HG03175 (cell line): ENCODE results near the gene PRSS57.
"Not testable (repeated sequence)": the region's sequence is repeated elsewhere in the genome, so short reads cannot be mapped to it uniquely, and the experiment has no call there.

Source experiments
- ATAC-seq: cut with Tn5 transposase; IDR thresholded peaks from one replicate; pipeline ENCODE4 v1.9.1; 2021; ENCODE audit warnings: mild to moderate bottlenecking, moderate library complexity; ENCODE audit not compliant: unreplicated experiment

PRSS57 gene

DNA sequence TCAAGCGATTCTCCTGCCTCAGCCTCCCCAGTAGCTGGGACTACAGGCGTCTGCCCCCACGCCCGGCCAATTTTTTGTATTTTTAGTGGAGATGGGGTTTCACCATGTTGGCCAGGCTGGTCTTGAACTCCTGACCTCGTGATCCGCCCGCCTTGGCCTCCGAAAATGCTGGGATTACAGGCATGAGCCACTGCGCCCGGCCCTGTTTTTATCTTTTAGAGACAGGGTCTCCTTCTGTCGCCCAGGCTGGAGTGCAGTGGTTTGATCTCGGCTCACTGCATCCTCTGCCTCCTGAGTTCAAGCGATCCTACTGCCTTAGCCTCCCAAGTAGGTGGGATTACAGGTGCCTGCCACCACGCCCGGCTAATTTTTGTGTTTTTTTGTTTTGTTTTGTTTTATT lies 3.3 kb upstream of the PRSS57 start:
- ATAC-seq = not testable (repeated sequence)

DNA sequence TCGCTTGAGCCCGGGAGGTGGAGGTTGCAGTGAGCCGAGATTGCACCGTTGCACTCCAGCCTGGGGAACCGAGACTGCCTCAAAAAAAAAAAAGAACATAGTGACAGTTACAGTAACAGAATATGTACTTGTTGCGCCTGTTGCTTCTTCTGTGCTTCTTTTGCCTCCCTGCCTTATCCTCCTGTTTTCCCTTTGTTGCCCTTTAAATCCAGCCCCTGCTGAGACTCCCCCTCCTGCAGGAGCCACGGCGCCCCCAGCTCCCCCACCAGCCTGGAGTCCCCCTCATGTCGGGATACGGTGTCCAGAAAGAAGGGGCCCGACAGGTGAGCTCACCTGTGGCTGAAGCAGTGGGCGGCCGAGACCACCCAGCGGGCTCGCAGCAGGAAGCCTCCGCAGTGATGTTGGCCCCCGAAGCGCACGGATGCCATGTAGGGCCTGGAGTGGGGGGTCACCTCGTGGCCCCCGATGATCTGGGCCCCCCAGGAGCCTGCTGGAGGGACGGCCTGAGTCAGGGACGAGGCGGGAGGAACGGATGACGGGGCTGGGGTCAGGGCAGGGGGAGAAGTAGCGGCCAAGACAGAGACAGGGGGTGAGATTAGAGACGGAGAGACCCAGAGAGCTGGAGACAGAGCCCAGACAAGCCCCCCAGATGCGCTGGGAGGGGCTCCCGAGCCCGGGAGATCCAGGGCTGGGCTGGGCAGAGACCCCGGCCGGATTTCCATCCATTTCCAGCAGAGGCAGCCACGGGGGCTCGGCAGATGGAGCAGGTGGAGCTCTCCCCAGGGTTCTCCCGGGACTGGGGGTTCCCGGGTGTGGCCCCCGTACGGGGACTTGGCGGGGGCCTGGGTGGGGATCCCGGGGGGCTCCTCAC lies 536 bp downstream of the PRSS57 start:
- no peak for ATAC-seq

DNA sequence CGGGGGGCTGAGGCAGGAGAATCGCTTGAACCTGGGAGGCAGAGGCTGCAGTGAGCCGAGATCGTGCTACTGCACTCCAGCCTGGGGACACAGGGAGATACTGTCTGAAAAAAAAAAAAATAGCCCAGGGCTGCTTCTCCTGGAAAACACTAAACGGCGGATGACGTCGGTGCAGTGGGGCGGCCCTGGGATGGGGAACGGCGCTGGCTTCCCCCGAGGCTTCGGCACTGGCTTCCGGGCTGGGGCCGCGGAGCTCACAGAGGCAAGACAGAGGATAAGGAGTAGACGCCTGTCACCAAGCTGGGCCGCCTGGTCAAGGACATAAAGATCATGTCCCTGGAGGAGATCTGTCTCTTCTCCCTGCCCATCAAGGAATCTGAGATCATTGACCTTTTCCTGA lies 5.0 kb downstream of the PRSS57 start:
- no peak for ATAC-seq

DNA sequence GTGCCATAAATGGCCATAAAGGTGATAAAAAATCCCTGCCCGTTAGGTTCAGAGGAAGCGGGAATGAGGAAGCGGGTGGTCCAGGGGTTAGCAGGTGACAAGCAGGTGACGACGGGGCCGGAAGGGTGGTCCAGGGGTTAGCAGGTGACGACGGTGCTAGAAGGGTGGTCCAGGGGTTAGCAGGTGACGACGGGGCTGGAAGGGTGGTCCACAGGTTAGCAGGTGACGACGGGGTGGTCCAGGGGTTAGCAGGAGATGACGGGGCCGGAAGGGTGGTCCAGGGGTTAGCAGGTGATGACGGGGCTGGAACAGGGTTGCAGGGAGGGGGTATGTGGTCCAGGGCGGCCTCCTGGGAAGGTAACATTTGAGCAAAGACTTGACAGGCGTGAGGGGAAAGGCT lies 6.3 kb downstream of the PRSS57 start:
- ATAC-seq = no peak

DNA sequence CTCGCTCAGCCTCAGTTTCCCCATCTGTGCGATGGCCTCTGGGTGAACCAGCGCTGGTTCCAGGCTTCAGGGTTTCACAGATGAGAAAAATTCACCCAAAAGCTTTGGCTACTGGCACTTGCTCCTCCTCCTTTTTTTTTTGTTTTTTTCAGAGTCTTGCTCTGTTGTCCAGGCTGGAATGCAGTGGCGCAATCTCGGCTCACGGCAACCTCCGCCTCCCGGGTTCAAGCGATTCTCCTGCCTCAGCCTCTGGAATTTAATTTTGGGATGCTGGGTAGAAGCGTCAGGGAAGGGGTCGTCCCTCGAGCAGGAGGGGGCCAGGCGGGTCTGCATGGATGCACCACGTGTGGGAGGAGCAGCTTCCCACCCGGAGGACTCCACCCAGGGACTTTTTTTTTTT lies 7.0 kb downstream of the PRSS57 start:
- no peak for ATAC-seq

DNA sequence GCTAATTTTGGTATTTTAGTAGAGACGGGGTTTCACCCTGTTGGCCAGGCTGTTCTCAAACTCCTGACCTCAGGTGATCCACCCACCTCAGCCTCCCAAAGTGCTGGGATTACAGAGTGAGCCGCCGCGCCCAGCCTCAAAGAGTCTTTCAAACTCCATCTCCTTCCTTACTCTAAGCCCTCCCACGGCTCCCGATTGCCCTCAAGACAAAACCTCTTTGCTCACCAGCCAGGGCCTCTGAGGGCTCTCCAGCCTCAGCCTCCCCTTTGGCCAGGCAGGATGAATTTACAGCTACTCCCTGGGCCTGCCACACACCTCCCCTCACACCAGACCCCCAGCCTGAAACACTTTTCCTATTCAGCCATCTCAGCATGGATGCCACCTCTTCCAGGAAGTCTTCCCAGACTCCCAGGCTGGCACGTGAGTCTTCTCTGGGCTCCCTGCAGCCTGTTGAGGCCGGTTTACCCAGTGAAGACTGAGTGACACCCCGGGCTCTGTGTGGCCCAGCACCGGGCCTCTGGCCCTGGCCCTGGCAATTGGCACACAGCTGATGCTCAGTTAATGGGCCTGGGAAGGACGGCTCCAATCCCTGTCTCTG lies 7.6 kb downstream of the PRSS57 start:
- ATAC-seq = no peak

DNA sequence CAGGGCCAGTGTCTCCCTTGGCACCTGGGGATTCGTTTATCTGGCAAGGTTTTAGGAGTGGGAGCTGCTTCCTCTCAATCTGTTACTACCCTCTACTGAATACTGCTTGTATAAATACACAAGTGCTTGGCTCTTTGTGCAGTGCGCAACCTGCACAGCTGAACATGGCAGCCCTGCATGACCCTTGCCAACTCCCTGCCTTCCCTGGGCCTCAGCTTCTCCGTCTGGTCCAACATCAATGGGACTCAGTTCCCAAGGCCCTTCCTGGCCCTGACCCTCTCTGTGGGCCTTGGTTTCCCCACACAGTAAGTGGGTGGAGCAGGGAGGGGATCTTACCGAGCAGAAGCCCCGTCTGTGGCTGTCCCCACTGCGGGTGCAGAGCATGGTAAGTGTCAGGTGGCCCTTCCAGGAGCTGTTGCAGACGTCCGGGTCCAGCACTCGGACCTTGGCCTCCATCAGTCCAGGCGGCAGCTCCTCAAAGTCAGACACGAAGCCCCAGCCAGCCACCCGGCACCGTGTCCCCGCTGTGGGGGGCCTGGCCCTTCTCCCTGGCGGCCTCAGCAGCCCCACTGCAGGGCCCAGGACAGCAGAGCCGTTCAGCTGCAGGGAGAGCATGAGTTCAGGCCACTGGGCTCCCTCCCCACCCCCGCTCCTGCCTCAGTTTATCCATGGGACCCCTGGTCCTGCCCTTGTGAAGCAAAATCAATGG lies 8.5 kb downstream of the PRSS57 start:
- ATAC-seq = no peak

DNA sequence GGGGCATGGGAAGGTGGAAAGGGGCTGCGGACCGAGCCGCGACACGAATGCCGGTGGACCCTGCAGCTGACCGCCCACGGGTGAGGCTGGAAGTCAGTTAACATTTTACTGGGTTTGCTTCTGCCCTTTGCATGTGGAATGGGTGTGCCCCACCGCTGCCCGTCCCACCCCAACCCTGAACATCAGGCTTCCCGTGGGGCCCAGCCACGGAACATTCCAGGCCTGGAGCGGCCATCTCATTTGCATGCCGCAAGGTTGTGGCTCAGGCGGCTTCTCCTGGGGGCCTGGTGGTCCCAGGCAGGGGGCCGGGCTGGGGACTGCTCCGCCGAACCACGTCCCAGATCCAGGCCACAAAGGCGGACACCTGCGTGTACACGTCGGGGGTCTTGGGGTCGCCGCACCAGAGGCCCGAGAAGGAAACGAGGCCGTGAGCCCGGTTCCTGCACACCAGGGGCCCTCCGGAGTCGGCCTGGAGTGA lies 9.8 kb downstream of the PRSS57 start:
- no peak for ATAC-seq

DNA sequence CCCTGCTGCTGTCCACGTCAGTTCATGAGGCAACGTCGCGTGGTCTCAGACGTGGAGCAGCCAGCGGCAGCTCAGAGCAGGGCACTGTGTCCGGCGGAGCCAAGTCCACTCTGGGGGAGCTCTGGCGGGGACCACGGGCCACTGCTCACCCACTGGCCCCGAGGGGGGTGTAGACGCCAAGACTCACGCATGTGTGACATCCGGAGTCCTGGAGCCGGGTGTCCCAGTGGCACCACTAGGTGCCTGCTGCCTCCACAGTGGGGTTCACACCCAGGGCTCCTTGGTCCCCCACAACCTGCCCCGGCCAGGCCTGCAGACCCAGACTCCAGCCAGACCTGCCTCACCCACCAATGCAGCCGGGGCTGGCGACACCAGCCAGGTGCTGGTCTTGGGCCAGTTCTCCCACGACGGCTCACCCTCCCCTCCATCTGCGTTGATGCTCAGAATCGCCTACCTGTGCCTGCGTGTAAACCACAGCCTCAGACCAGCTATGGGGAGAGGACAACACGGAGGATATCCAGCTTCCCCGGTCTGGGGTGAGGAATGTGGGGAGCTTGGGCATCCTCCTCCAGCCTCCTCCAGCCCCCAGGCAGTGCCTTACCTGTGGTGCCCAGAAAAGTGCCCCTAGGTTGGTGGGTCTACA lies 12.5 kb downstream of the PRSS57 start:
- ATAC-seq = no peak

DNA sequence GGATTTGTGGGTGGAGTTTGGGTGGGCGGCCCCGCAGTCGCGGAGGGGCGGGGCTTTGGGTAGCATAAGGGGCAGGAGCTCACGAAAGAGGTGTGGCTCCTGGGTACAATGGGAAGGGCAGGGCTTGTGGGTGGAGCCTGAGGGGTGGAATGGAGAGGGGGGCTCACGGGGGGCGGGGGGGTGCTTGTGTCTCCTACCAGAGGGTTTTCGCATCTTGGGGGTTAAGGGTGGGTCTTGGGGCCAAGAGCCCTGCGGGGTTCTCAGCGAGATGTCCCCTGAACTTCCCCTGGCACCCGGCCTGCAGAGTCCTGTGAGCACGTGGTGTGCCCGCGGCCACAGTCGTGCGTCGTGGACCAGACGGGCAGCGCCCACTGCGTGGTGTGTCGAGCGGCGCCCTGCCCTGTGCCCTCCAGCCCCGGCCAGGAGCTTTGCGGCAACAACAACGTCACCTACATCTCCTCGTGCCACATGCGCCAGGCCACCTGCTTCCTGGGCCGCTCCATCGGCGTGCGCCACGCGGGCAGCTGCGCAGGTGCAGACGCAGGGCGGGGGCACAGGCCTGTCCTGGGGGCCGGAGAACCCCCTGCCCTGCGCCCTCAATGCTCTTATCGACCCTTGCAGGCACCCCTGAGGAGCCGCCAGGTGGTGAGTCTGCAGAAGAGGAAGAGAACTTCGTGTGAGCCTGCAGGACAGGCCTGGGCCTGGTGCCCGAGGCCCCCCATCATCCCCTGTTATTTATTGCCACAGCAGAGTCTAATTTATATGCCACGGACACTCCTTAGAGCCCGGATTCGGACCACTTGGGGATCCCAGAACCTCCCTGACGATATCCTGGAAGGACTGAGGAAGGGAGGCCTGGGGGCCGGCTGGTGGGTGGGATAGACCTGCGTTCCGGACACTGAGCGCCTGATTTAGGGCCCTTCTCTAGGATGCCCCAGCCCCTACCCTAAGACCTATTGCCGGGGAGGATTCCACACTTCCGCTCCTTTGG lies 13.9 kb downstream of the PRSS57 start:
- no peak for ATAC-seq

DNA sequence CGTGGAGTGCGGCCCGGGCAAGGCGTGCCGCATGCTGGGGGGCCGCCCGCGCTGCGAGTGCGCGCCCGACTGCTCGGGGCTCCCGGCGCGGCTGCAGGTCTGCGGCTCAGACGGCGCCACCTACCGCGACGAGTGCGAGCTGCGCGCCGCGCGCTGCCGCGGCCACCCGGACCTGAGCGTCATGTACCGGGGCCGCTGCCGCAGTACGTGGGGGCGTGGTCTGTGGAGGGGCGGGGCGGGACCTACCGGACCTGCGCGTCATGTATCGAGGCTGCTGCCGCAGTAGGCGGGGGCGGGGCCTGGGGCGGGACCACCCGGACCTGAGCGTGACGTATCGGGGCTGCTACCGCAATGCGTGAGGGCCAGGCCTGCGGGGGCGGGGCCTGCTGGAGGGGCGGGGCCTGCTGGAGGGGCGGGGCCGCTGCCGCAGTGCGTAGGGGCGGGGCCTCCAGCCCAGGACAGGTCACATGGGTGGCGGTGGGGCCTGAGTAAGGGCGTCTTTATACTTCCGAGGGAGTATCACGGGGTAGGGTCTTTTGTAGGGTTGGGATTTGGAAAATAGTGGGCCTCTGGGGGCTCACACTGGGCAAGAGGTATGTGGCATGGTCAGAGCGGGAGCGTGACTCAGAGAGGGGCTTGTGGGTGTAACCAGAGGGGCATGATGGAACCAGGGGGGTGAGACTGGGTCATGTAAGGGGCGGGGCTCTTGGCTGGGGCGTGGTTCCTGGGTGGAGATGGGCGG lies 14.8 kb downstream of the PRSS57 start:
- peak; percentile 69 for ATAC-seq

DNA sequence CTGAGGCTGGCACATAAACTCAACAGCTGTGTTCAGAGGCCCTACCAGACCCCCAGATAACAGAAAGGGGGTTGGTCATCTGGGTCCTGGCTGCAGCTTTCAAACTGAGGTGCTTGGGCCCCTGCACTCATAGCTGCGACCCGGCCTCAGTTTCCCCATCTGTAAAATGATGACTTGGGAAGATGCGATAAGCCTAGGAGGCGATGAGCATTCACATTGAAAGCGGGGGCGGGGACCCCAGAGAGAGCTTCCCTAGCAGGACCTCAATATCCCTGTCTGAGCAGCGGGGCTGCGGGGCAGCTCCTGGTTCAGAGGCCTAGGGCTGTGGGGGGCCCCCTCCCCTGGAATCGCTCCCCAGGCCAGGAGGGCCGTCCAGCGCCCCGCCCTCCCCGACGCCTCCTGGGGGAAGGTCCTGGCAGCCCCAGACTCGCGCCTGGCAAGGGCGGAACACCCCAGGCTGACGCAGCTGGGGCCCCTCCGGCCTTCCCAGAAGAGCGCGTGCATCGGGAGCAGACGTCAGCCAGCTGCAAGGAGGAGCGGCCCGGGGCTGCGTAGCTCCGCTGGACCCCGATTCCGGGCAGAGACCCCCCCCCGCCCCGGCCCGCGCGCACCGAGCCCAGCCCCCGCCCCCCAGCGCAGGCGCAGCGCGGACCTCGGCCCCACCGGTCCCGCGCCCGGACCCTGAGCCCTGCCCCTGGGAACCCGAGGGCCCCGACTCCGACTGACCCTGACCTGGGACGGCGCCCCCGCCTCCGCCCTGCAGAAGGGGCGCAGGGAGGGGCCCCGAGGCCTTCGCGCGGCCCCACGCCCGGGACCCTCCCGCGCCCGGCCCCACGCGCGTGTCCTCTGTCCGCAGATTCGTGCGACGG lies 15.6 kb downstream of the PRSS57 start:
- peak; percentile 7 for ATAC-seq

DNA sequence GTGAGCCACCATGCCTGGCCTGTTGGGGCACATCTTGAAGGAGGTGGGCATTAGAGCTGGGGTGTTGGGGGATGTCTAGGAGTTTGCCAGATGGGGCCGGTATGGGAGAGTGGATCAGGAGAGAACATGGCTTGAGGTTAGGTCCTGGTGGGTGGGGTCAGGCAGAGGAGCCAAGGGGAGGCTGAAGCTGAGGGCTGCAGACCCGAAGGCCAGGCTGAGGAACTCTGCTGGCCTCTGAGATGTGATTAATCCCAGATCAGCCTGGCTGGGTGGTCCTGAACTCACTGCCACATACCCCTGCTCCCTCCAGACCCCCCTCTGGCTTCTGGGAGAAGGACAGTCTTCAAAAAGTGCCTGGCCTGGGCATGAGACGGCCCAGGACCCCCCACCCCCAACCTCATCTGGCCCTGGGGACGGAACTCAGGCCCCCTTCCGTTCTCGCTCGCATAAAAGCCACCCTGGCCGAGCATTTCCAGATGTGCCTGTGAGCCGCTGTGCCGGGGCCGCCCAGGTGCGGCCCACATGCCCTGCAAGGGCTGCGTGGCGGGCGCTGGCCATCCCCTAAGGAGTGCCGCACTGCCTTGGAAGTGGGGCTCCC lies 16.4 kb downstream of the PRSS57 start:
- ATAC-seq = no peak

DNA sequence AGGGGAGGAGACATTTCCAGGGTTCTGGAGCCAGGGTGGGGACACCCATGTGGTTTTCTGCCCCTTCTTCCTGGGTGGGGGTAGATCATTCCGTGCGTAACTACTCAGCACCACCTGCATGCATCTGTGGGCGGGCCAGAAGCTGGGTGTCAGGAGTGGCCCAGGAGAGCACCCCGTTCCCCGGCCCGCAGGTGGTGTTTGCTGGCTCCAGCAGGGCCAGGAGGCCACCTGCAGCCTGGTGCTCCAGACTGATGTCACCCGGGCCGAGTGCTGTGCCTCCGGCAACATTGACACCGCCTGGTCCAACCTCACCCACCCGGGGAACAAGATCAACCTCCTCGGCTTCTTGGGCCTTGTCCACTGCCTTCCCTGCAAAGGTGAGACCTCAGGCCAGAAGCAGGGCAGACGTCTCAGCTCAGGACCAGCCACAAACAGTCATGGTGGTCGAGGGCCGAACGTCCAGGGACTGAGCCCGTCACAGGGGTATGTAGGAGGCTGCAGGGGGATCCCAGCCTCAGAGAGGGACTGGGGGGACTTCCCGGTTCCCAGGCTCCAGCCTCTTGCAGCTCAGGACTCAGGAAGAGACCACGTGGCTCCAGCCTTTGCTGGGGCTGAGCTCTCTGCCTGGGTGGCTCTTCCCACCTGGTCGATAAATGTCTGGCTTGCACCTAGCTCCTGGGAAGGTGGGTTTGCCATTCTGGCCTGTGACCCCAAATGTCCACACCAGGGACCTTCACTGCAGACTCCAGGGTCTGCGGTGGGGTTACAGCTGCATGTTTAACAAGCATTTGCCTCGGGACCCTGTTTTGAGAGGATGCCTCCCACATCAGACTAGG lies 17.4 kb downstream of the PRSS57 start:
- ATAC-seq = no peak

DNA sequence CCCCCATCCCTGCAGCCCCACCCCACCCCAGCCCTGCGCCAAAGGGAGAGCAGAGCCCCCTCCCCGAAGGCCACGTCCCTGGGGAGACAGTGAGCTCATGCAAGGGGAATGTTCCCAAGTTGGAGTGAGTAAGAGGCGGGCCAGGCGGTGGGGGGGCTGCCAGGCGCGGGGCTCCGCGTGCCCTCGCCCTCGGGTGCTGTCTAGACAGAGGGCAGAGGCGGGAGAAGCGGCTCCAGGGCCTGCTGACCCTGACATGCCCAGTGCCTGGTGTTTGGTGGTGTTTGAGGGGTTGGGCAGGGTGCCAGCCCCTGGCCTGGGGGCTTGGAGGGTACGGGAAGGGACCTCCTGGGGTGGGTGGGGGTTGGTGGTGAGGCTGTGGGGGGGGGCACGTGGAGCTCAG lies 18.1 kb downstream of the PRSS57 start:
- ATAC-seq = no peak

DNA sequence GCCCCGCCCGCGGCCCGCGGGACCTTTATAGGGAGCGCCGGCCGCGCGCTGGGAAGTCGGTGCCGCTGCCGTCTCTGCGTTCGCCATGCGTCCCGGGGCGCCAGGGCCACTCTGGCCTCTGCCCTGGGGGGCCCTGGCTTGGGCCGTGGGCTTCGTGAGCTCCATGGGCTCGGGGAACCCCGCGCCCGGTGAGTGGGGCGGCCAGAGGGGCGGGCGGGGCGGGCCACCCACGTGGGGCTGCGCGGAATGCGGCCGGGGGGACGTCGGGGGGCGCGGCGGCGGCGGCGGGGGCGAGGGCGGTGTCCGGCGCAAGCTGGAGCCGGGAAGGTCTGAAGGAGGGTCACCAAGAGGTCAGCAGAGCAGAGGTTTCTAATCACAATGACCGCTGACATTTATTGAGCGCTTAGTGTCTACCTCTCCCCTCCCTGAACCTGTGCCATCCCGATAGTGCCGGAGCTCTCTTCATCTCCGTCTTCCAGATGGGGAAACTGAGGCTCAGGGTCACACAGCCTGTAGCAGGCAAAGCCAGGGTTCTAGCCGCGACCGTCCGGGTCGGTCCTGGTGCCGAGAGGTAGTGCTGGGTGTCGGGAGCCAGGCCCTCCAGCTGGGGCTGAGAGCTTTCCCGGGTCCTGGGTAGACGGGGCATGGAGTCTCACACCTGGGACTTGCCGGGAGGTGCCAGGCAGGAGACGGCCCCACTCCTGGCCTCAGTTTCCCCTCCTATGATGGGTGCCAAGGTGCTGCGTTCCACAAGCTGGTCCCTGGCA lies 18.7 kb downstream of the PRSS57 start, which contains the start of gene FSTL3:
TSS of gene FSTL3 (plus strand) at position 54 of the 767 bp plus-strand sequence. CDS start at position 86, 32 bp downstream.
- no peak for ATAC-seq
